Kasumi-1 (cell line): ENCODE data around the gene AGT.
A peak's percentile ranks its signal among the peaks of the same experiment; 100 is the strongest.

Experiments used
- DNase-seq, 2 experiments: peaks; one replicate each; lab custom pipeline; 2025; lab: John Stamatoyannopoulos, UW

Gene AGT

DNA sequence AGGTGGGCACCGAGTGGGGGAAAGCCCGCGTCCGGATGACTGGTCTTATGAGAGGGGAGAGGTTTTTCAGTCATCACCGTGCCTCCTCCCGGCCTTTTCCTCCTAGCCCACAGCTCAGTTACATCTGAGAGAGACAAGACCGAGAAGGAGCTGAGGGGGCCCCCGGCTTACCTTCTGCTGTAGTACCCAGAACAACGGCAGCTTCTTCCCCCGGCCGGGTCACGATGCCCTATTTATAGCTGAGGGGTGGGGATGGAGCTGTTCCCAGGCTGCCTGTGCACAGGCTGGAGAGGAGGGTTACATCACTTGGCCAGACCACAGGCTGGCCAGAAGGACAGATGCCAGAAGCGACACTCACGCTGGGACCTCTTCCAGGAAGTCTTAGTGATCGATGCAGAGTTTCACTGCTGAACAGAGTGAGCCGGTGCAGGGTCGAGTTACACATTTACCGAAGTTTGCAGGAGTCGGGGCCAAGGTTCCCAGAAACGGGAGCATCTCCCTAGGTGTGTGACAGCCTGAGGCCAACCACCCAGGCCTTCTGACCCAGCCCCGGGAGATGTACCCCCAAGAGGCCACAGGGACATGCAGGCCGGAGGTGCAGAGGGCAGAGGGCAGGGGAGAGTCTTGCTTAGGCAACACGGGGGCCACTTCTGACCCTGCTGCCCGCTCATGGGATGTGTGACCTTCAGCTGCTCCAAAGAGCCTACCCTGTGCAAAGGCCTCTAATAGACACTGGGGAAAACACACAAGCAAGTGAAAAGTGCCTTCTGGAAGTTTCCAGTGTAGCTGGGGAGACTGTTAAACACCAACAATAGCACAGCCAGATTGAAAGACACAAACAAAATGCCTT lies at the start of gene AGT:
TSS of gene AGT (minus strand) at position 208 of the 850 bp plus-strand sequence. CDS start 3,299 bp downstream, outside the sequence.
- peak; percentile 37 to 55 for DNase-seq

DNA sequence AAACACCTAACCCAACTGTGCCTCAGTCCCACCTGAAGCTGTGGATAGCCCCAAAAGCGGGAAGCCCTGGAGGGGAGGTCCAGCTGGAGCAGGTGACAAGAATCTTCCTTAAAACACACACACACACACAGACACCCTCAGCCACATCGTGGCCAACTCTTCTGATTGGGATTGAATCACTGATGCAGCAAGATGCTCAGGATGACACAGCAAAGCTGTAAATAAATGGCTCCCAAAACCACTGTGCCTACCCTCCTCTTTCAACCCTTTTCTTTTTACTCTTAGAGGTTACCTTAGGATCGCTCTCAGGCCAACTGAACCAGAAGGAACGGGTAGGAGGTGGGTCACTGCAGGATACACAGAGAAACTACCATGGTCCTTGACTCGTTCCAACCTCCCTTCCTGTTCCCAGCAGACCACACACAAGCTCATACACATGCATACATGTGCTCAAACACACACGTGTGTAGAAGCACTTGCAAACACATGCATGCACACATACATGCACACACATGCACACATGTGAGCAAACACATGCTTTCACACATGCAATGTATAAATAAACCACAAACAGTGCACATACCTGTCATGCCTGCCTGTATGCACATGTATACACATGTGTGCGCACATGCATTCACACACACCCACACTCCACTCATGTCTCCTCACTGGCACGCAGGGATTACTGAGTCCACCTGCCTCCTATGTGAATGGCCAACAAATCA lies 47.7 kb upstream of the AGT start:
- DNase-seq = no peak

DNA sequence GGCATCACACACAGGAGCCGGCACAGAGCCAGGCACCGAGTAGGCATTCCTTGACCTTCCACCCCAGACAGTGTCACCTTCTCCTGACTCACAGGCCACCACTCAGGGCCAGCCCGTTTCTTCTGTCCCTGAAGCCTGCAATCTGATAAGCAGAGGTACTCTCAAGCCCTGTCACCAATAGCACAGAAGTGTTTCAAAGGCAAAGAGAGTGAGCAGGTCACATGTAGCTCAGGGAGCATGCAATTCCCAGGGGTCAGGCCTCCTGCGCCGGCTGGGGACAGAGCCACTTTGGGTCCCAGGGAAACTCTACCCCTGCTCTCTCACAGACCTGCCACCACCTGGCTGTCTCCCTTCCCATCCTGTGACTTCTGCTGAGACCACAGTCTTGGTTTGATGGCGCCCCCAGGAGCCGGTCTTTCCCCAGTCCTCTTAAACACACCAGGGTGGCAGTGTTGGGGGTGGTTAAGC lies 46.5 kb upstream of the AGT start:
- DNase-seq = no peak

DNA sequence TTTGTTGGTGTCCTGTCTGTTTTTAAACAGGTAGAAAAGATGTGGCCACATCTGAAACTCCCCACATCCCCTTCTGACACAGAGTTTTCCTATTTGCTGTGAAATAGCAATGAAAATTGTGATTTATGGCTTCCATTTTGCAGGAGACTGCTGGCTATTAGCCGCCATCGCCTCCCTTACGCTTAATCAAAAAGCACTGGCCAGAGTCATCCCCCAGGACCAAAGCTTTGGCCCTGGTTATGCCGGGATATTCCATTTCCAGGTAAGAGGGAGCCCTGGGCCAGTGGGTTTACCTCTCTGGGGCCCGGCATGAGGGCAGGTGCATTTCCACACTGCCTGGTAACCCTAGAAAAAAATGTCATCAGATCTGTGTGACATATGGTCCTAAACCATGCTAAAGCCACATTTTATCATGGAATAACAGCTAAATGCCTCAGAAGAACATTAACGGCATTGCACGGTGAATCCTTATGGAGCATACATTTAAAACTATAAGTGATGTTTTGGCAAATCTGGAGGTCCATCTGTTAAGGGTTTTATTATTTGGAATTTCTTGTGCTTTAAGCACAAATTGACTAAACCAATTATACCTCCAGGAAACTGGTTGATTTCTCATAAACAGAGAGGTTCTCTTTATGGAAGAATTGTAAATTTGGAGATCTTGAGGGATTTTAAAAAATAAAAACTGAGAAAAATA lies 45.6 kb upstream of the AGT start:
- no peak for DNase-seq

DNA sequence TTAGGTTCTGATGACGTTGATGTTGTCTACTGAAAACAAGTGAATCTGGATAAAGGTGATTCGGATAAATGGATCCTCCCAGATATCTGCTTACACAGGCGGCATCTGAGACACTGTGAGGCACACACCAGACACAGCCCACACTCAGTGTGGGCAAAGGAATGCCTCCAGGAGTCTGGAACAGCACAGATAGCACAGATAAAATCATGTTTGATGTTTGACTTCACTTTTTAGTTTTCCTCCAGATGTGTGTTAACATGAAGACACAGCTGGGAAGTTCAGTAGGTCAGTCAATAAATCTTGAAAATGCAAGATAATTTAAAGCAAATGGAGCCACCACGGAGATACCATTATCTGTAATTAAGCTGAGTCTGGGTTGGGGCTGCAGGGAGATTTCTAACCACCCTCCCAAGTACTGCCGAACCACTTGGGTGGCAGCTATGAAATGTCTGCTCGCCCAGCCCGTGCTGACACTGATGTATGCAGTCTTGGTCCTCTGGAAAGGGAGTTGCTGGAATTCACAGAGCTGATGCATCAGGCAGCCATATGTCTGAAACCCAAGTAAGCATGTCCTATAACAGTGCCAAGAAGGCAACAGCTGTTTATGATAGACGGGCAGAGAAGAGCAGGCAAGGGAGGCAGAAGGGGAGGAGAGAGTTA lies 44.9 kb upstream of the AGT start:
- no peak for DNase-seq

DNA sequence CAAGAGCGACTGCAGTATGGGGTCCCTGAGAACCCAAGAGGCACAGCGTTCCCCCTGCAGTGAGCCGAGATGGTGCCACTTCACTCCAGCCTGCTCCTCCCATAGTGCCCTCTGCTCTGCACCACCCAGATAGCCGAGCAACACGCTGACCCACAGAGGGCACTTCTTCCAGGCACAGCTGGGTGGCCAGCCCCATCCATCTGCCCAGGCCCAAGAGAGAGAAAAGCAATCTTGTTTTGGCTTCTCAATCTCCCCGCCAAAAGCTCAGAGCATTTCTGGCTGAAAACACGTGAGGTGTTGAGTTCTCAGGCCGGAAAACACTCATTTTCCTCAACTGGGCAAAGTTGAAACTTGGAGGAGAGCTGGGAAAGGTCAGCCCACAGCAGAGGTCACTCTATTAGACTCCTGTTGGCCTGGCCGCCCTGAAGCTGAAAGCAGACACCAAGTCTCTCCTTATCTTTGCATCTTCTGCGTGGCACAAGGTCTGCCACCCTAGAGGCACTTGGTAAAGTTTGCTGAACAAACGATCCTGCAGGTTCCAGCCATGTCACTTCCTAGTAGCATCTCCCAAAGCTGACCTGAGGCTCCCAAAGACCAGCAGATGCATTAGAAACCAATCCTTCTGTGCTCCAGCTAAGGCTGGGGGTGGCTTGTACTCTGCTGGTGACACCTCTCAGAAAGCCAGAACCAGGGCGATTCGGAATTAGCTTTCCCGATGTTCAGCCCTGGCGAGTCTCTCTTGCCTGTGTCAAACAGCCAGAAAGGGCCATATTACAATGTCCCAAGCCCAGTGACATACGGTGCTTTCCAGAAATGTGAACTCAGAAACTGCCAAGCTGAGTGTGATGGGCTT lies 44.2 kb upstream of the AGT start:
- no peak for DNase-seq

DNA sequence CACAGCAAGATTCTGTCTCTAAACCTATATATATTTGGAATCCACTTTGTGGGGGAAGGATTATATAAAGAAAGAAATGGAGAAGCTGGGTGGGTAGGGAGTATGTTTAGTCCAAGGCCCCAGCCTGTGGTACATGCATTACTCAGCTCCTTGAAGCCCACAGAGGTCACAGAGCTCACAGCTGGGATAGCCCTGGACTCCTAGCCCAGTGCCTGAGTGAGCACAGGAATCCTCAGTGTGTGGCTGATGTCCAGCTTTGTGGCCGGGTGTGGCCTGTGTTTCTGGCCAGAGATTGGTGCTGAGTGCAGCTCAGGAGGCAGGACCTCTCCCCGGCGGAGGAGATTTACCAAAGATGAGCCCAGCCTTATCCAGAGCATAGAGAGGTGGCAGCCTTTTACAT lies 40.9 kb upstream of the AGT start:
- DNase-seq = no peak

DNA sequence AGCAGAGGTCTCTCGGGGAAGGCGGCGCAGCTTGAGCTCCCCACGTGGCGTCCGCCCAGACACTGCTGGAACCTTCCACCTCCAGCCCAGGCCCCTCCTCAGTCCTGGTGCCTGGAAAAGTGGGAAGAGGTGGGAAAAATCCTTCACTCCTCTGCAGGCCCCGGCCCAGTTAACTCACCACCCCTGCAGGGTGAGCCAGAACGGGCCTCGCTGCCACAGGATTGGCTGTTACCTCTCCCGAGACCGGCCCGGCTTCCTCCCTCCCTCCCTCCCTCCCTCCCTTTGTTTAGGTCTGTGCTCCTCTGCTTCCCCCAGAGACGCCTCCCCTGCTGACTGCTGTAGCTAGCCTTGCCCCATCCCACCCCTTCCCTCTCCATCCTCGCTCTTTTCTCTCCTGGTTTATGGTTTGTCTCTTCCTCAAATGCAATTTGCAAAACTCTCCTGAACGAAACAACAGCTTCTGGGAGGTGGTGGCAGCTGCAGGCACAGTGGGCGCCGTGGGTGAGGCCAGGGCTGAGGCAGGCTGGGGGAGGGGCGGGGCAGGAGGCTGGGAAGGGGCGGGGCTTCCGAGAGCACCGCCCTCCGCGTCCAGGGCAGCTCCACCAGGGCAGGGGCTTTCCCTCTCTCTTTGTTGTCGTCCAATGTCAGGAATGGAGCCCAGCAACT lies 39.8 kb upstream of the AGT start:
- DNase-seq = no peak

DNA sequence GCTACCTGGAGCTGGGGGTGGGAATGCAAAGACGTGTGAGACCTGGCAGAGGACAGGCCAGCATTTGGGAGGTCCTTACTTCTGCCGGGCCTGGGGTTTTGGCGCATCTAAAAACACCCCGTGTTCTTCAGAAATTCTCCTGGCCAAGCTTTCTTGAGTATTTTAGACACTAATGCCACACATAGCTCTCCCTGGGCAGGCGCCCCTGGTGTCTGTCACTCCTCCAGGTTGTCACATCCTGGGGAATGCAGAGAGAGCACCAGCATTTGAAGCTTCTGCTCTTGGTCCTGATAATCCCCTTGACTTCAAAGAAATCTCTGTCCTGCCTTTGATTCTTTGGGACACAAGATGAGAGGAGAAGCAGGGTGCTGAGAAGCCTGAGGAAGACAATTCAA lies 39.3 kb upstream of the AGT start:
- DNase-seq = no peak

DNA sequence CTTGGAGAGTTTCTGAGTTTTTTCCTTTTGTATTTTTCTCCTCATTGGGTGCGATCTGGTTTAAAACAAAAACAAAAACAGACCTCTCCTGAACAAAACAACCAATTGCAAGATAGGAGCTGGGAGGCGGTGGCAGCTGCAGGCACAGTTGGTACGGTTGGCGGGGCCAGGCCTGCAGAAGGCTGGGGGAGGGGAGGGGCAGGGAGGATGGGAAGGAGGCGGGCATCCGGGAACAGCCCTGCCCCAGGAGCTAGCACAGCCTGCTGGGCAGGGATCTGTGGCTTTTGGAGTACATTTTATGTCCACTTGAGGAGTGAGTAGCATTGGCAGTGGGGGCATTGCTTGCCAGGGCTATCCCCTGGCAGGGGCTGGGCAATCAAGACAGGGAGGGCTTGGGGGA lies 38.5 kb upstream of the AGT start:
- DNase-seq = no peak

DNA sequence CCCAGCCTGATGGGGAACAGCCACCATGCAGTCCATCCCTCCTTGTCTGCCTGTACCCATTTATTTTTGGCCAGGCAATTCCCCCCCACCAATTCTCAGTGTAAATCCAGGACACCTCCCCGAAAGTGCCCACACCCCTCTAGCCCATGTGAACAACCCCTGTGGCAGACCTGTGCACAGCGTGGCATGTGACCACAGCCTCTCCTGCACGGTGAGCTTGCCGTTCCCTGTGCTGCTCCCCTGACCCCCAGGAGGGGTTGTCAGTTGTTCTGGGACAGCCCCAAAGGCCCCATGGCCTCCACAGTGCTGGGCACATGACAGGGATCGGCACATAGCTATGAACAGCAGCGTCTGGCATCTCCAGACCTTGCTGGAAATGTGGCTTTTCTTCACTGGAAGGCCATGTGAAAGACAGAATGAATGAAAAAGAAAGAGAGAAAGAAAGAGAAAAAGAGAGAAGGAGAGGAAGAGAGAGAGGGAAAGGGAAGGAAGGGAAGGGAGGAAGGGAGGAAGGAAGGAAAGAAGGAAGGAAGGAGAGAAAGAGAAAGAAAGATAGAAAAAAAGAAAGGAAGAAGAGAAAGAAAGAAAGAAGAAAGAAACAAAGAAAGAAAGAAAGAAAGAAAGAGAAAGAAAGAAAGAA lies 37.2 kb upstream of the AGT start:
- DNase-seq = no peak

DNA sequence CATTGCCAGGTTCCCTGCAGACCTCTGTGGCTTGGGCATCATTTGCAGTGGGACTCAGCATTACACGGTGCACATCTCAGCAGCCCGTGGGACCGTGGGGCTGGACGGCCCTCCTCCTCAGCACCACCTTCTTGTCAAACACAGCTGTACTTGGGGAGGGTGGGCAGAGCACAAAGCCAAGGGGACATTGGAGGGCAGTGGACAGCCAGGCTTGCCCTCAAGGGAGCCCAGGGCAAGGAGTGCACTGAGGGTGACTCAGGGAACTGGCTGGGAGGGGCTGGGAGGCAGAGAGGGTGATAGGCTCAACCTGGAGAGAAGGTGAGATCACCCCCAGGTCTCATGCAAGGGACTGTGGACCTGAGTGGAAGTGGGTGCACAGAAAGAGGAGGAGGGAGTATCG lies 36.7 kb upstream of the AGT start:
- DNase-seq = no peak

DNA sequence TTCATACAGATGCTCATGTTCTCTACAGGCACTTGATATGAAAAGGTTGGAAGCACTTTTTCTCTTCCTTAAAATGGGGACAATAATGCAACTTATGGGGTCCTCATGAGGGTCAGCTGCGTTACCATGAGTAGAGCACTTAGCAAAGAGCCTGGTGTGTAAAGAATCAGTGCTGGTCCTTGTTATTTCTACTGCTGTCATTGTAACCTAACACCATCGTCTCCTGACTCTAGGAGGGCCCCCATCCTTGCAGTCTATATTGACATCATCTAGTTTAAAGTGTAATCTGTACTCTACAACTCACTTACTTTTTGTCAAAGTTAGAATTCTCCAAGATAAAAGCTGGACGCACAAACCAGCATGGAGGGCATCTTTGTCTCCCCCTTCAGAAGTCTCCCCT lies 35.7 kb upstream of the AGT start:
- no peak for DNase-seq

DNA sequence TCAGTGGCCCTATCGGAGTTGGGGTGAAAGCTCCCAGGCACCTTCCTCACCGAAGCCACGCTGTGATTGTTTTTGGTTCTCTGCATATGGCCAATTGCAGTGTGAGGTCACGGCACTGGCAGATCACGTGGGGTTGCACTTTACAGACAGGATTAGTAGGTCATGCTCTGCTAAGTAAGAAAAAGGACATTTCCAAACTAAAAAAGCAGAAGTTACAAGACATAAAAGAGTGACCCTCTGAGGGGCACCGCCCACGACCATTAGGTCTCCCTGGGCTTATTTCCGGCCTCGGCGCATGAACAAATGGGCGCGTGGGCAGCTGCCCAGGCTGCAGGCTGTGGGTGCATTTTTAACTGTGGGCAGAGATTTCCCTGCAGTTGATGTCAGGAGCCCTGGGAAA lies 35.2 kb upstream of the AGT start:
- DNase-seq = no peak

DNA sequence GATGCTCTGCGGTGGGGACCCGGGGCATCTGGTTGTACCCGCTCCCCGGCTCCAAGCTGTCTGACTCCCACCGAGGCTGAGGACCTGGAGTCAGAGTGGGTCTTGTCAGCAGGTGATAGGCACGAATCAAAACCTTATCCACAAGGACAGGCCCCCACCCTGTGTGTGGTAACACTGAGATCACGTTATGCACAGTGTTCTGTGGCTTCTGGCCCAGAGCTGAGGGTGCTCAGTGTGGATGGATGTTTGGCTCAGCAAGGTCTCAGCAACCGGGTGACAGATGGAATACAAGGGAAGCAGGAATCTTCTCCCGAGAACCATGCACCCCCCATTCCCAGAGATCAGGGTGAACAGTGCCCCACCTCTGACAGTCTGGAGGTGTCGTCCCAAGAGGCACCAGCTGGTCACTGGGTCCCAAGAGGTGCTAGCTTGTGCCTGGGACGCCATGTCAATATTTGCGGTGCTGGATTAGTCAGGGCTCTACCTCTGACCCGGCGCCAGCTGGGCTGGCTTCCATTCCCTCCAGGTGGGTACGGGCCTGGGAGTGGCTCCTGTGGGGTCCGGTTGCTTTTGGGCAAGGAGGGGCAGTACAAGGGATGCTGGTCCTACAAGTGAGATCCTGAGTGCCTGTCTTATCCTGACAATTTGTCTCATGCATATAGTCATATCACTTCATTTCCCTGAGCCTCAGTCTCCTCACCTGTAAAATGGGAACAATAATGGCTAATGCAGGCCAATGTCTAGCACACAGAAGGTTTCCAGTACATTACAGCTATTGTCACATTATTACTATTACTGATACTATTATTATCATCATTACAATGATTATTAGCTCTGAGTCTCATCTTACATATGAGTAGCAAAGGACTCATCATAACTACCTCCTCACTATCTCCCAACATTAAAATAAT lies 34.2 kb upstream of the AGT start:
- DNase-seq = no peak

DNA sequence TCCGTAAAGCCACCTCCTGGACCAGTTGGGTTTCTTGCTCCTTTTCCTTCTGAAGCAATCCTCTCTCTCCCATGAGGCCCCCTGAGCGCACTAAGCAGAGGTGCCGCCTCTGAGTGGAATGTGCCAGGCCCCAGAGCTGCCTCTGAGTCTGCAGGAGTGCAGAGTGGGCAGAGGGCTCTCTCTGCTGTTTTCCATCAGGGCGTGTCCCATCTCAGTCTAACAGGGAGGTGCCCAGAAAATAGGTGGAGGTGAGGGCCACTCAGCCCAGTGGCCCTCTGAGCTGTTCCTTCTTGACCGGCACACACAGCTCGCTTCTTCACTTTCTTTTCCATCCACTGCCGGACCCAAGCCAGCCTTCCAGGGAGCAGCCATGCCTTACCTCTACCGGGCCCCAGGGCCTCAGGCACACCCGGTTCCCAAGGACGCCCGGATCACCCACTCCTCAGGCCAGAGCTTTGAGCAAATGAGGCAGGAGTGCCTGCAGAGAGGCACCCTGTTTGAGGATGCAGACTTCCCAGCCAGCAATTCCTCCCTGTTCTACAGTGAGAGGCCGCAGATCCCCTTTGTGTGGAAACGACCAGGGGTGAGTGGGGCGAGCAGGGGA lies 33.3 kb upstream of the AGT start, which contains the start of gene CAPN9:
TSS of gene CAPN9 (plus strand) at position 262 of the 604 bp plus-strand sequence. CDS start at position 371, 109 bp downstream.
- DNase-seq = no peak

DNA sequence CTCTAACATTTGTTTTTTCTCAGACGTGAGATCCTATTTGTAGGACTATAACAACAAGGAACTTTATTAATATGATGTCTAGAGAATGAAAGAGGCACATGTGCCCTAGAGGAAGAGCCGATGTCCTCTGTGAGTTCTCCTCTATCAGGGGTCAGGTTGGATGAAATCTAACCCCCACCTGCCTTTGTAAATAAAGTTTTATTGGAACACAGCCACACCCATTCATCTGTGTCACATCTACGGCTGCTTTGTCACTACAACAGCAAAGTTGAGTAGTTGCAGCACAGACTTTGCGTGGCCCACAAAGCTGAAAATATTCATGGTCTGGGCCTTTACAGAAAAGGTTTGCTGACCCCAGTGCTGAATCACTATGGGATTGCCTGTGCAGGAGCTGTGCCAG lies 32.7 kb upstream of the AGT start:
- no peak for DNase-seq

DNA sequence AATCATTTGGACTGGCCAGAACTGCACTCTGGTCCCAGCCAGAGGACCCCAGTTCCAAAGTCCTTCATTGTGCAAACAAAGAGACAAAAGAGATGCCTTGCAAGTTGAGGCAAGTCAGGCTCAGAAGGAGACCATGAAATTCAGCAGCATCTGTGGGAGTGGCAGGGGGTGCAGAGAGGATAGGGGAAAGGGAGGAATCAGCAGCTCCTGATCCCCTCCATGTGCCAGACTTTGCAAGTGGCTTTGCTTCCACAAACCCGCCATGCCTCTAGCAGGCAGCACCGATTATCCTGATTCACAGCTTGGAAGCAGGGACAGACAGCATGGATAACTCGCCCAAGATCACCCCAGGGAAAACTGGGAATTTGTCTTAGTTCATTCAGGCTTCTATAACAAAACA lies 31.1 kb upstream of the AGT start:
- DNase-seq = no peak

DNA sequence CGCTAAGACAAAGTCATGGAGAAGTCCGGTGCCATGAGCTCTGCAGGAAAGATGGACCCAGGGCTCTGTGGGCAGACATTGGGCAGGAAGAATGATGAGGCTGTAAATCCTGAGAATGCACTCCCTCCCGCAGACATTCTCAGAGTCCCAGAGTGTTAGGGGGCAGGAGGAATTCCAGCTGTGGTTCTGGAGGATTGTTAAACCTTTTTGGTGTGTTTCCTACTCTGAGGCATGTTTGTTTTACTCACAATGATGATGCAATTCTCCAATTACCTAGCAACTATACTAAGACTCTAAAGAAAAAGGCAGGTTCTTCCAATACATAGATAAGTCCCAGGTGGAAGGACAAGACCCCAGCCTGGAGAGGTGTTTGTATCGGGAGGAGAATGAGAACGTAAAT lies 30.5 kb upstream of the AGT start:
- no peak for DNase-seq
